ENCODE results near the gene CCDC106. TPM values are rescaled to one million over a fixed set of nuclear protein-coding genes. Genes with fewer than 3 reads are reported as not detected.

CCDC106 gene
- polyA plus RNA-seq, 1 donor (not counting 4 experiments of a cell fraction or from before 2014, with no cell fraction given), result 3.1 TPM

- Histone ChIP-seq H3K4me1 (ENCODE audit: control insufficient read depth, extremely low read depth, insufficient read depth, low read length) (peaks cover 43% of the 10 kb centered on the region), H3K27ac (ENCODE audit: control insufficient read depth, insufficient read depth, low read length) (peak overlapping the region; percentile 58), H3K79me2 (ENCODE audit: control insufficient read depth, insufficient read depth, low read length) (peaks cover 57% of the 10 kb centered on the region), H3K27me3 (ENCODE audit: control insufficient read depth, extremely low read depth, insufficient read depth, low read length) (no peaks in the 10 kb centered on the region), H4K20me1 (ENCODE audit: control insufficient read depth, extremely low read depth, insufficient read depth, low read length) (no peaks in the 10 kb centered on the region), H3K36me3 (ENCODE audit: control insufficient read depth in 2 of 2, extremely low read depth in 1 of 2, insufficient read depth in 2 of 2, low read length in 2 of 2) (peaks cover 2 to 10% of the 10 kb centered on the region in 2 experiments), H3K9me3 (ENCODE audit: control insufficient read depth, low read depth, low read length) (no peaks in the 10 kb centered on the region), H3K4me3 (ENCODE audit: control insufficient read depth in 2 of 3, extremely low read depth in 1 of 3, insufficient read depth in 2 of 3, low read depth in 1 of 3, low read length in 3 of 3) (peak overlapping the region; percentile 67 to 92 (median 74)), H3K9ac (ENCODE audit: control insufficient read depth, extremely low read depth, insufficient read depth, low read length) (peak overlapping the region; percentile 88), H2AFZ (ENCODE audit: control insufficient read depth, low read length) (peak overlapping the region; percentile 69), H3K4me2 (ENCODE audit: control insufficient read depth, extremely low read depth, insufficient read depth, low read depth, low read length) (peak overlapping the region; percentile 79), H3K9me1 (ENCODE audit: control insufficient read depth, extremely low read depth, insufficient read depth, low read length) (peaks cover 2% of the 10 kb centered on the region)
- FAIRE-seq, result no peak
- TF ChIP-seq EZH2 (IDR thresholded peaks at IDR 0.05; ENCODE audit: low read length), result no peak
- peak; percentile 61 to 85 (median 78) for TF ChIP-seq CTCF (optimal IDR thresholded peaks at IDR 0.05 in 1 of 3, IDR thresholded peaks at IDR 0.05 in 1 of 3, conservative IDR thresholded peaks at IDR 0.05 in 1 of 3; ENCODE audit: extremely low read depth in 1 of 3, insufficient read depth in 2 of 3, low read length in 3 of 3)
- no peak for DNase-seq (ENCODE audit: low read depth, low spot score)
- dilution Hi-C loops (cut with MboI; ENCODE audit: extremely low pct_ligation_motif_present, low sequenced_read_pairs), result no loop called here
Measured at GRCh38 chr19:55640043-55640576, 7.9 kb upstream of the CCDC106 start.

GRCh38 chr19:55640577-55641425, 7.2 kb upstream of the CCDC106 start, which contains the start of gene ZNF580:
TSS of gene ZNF580 (plus strand) at chr19:55641002. CDS start at chr19:55642509, 1,507 bp downstream.
- Histone ChIP-seq H3K27ac (ENCODE audit: control insufficient read depth, insufficient read depth, low read length) (peak within 1 kb of the TSS; percentile 67), H3K79me2 (ENCODE audit: control insufficient read depth, insufficient read depth, low read length) (peaks cover 57% of the 10 kb centered on the region), H3K9me1 (ENCODE audit: control insufficient read depth, extremely low read depth, insufficient read depth, low read length) (peaks cover 2% of the 10 kb centered on the region), H3K36me3 (ENCODE audit: control insufficient read depth in 2 of 2, extremely low read depth in 1 of 2, insufficient read depth in 2 of 2, low read length in 2 of 2) (peaks cover 7 to 16% of the 10 kb centered on the region in 2 experiments), H2AFZ (ENCODE audit: control insufficient read depth, low read length) (peak within 1 kb of the TSS; percentile 69), H3K9me3 (ENCODE audit: control insufficient read depth, low read depth, low read length) (no peaks in the 10 kb centered on the region), H3K4me3 (ENCODE audit: control insufficient read depth in 2 of 3, extremely low read depth in 1 of 3, insufficient read depth in 2 of 3, low read depth in 1 of 3, low read length in 3 of 3) (peak within 1 kb of the TSS; percentile 74 to 92 (median 84)), H3K27me3 (ENCODE audit: control insufficient read depth, extremely low read depth, insufficient read depth, low read length) (no peaks in the 10 kb centered on the region), H3K9ac (ENCODE audit: control insufficient read depth, extremely low read depth, insufficient read depth, low read length) (peak within 1 kb of the TSS; percentile 88), H3K4me2 (ENCODE audit: control insufficient read depth, extremely low read depth, insufficient read depth, low read depth, low read length) (peak within 1 kb of the TSS; percentile 90), H3K4me1 (ENCODE audit: control insufficient read depth, extremely low read depth, insufficient read depth, low read length) (peaks cover 39% of the 10 kb centered on the region), H4K20me1 (ENCODE audit: control insufficient read depth, extremely low read depth, insufficient read depth, low read length) (no peaks in the 10 kb centered on the region)
- FAIRE-seq, result no peak
- no peak for DNase-seq (ENCODE audit: low read depth, low spot score)
- TF ChIP-seq CTCF (optimal IDR thresholded peaks at IDR 0.05 in 1 of 3, IDR thresholded peaks at IDR 0.05 in 1 of 3, conservative IDR thresholded peaks at IDR 0.05 in 1 of 3; ENCODE audit: extremely low read depth in 1 of 3, insufficient read depth in 2 of 3, low read length in 3 of 3), result no peak
- no peak for TF ChIP-seq EZH2 (IDR thresholded peaks at IDR 0.05; ENCODE audit: low read length)
- dilution Hi-C loops (cut with MboI; ENCODE audit: extremely low pct_ligation_motif_present, low sequenced_read_pairs), result no loop called here

All from keratinocyte (primary cell).